NCI-H82 (cell line): ENCODE measurements around the gene MT1E.
"Not testable (repeated sequence)": the region's sequence is repeated elsewhere in the genome, so short reads cannot be mapped to it uniquely, and the experiment has no call there.

ENCODE experiments used
- DNase-seq: peaks from one replicate; lab custom pipeline; 2025; lab: John Stamatoyannopoulos, UW

Gene MT1E

GRCh38 chr16:56647641-56648431 is 22.3 kb downstream of the MT1E start:
- DNase-seq, result no peak

DNA sequence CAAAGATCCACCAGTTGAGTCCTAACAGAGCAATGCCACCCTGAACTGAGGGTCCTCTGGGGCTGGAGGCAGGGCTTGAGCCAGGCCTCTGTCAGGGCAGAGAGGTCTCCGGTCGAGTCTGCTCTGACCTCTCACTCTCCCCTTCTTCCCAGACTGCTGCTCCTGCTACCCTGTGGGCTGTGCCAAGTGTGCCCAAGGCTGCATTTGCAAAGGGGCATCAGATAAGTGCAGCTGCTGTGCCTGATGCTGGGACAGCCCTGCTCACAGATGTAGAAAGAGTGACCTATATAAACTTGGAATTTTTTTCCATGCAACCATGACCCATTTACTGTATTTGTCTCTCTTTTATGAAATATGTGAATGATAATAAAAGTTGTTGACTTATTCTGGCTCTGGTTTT is 23.7 kb downstream of the MT1E start:
- DNase-seq, result no peak

DNA sequence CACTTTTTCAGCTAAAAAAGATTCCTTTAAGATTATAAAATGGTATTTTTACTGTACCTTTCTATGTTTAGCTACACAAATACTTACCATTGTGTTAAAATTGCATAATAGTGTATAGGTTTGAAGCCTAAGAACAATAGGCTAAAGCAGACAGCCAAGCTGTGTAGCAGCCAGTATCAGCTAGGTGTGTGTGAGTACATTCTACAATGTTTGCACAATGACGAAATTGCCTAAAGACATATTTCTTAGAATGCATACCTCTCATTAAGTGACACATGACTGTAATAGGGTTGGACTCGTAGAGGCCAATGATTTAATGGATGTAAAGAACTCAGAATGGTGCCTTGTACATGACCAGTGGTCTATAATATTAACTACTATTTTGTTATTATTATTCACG is 24.2 kb downstream of the MT1E start:
- DNase-seq, result no peak

DNA sequence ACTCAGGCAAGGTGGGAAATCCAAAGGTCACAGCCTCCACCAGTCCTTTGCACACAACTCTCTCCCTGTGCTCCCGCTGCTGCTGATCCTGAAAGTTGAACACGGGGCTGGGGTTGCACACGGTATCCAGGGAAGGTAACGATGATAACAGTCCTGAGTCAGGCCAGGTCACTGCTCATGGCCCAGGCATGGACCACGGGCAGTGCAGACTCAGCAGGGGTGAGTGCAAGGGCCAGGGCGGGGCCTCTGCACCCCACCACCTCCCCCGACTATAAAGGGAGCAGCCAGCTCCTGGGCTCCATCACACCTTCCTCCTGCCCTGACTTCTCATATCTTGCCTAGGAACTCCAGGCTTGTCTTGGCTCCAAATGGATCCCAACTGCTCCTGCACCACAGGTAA is 26.0 kb downstream of the MT1E start, which contains the start of gene MT1B:
Gene MT1B, plus strand, starts transcription at position 301 of the 400 bp plus-strand sequence. Its CDS starts 68 bp downstream, at position 369.
- DNase-seq, result no peak

- no peak for DNase-seq
These were observed 27.0 kb downstream of the MT1E start for GRCh38 chr16:56652600-56652999.

DNA sequence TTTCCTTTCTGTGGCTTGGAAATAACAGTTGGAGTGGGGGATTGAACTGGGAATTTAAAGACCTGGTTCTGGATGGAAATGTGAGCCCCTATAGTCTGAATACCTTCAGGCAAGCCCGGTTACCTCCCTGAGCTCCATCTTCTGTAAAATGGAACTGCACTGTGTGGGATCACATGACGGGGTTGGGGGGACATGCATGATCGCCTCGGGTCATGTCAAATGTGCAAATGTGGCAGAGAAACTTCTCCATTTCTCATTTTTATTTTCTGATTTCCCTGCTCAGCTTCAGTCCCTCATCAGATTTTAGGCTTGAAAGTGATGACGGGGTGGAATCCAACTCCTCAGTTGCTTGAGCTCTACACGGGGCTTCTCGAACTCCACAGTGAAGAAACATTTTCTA is 27.6 kb downstream of the MT1E start:
- DNase-seq, result no peak

DNA sequence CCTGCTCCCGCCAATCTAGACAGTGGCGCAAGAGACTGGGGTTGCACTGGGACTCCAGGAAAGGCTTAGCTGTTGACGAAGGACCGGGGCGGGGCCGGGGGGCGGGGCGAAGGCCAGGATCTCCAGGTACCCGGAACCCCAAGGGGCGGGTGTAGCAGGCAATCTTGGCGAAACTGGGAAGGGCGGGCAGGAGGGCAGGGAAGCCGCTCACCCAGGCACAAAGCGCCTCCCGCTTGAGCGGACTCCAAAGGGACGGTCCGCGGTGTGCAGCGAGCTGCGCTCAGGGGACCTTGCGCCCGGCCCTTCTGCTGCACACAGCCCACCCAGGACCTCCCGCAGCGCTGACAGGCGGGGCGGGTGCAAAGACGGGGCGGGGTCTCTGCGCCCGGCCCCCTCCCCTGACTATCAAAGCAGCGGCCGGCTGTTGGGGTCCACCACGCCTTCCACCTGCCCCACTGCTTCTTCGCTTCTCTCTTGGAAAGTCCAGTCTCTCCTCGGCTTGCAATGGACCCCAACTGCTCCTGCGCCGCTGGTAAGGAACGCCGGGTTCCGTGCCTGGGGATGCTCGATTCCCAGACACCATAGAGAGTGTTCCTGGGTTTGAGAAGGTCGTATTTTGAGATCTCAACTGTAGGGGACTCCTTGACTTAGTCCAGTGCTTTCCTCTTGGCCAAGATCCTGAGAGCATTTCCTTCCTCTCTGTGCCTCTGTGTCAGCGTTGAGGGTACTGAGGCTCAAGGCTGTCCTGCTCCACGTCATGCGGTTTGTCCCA is 32.2 kb downstream of the MT1E start, which contains the start of gene MT1F:
Gene MT1F, plus strand, starts transcription at position 405 of the 772 bp plus-strand sequence. Its CDS starts 100 bp downstream, at position 505.
- peak; percentile 71 for DNase-seq

GRCh38 chr16:56658327-56658875 is 32.8 kb downstream of the MT1E start:
- DNase-seq, result no peak

GRCh38 chr16:56662357-56663354 is 37.1 kb downstream of the MT1E start:
- no peak for DNase-seq

- no peak for DNase-seq
These were observed 38.9 kb downstream of the MT1E start for GRCh38 chr16:56664506-56664905.

DNA sequence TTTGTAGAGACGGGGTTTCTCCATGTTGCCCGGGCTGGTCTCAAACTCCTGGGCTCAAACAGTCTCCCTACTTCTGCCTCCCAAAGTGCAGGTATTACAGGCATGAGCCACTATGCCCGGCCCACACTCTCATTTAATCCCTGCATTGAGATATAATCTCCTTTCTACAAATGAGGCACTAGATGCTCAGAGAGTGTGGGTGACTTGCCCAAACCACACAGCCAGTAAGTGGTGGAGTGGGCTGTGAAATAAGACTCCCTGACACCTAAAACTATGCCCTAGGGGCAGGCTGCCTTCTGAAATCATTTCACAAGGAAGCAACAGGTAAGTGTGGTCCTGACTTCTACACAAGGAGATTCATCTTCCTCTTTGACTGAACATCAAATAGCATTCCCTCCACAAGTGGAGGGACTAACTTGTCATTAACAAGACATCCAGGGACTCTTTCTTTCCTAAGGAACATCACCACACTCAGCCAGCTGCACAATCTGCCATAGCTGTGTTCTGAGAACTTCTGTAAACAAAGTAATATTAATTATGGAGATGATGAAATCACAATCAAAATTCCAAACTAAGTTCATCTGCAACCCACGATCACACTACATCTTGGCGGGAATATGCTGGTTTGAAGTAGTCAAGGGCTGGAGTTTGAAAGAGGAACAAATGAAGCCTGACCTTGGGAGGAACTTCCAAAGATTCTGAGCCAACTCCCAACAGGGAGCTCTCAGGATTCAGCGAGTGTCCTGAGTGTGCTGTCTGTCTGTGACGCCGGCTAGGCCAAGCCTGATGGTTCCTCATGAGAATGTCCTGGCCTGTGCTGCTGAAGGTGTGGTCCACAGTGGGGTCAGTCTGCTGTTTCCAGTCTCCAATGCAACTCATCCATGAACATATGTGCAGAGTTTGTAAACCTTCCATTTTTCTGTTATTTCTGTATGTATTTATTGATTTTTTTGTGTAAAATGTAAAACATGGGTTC is 40.0 kb downstream of the MT1E start:
- DNase-seq, result not testable (repeated sequence)

DNA sequence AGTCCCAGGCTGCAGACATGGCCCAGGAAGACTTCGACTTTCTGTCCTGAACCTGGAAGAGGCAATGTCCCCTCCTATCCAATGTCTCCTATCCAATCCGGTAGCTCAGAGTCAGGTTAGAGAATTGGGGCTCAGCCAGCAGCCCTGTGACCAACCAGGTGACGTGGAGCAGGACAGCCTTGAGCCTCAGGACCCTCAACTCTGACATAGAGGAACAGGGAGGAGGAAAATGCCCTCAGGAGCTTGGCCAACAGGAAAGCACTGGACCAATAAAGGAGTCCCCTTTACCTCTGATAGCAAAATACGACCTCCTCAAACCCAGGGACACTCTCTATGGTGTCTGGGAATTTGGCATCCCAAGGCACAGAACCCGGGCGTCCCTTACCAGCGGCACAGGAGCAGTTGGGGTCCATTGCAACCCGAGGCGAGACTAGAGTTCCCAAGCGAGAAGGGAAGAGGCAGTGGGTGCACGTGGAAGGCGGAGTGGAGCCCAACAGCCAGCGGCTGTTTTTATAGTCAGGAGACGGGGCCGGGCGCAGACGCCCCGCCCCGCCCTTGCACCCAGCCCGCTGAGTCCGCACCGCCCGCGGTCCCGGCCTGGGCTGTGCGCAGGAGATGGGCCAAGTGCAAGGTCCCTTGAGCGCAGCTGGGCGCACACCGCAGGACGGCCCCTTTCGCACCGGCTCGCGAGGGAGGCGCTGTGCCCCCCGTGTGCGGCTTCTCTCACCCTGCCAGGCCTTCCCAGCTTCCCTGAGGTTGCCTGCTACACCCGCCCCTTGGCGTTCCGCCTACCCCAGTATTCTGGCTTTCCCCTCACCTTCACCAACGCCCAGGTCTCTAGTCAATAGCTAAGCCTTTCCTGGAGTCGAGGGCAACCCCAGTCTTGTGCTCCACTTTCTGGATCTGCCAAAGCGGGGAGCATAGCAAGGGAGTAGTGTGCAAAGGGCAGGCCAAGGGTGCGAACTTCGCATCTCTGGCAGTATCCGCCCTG is 42.3 kb downstream of the MT1E start, which contains the start of gene MT1G:
Gene MT1G, minus strand, starts transcription at position 485 of the 991 bp plus-strand sequence. Its CDS starts 72 bp downstream, at position 413.
- DNase-seq, result peak; percentile 23

GRCh38 chr16:56669005-56669839 is 43.6 kb downstream of the MT1E start, which contains the start of gene MT1H:
MT1H (plus strand) TSS chr16:56669814; CDS start chr16:56669885, 71 bp downstream.
- DNase-seq, result no peak

DNA sequence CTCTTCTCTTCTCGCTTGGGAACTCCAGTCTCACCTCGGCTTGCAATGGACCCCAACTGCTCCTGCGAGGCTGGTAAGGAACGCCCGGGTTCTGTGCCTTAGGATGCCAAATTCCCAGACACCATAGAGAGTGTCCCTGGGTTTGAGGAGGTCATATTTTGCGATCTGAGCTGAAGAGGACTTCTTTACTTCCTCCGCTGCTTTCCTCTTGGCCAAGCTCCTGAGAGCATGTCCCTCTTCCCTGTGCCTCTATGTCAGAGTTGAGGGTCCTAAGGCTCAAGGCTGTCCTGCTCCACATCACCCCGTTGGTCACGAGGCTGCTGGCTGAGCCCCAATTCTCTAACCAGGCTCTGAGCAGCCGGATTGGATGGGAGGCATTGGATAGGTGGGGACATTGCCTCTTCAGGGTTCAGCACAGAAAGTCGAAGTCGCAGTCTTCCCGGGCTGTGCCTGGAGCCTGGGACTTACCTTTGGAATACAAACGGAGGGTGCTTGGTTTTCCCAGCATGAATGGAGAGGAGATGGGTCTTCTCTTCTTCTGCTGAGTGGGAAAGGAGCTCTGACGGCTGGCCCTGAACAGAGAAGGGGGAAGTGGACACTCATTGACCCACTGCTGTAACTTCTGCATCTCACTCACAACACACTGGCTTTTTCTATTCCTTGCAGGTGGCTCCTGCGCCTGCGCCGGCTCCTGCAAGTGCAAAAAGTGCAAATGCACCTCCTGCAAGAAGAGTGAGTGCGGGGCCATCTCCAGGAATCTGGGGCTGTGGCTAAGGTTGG is 44.4 kb downstream of the MT1E start:
- no peak for DNase-seq

DNA sequence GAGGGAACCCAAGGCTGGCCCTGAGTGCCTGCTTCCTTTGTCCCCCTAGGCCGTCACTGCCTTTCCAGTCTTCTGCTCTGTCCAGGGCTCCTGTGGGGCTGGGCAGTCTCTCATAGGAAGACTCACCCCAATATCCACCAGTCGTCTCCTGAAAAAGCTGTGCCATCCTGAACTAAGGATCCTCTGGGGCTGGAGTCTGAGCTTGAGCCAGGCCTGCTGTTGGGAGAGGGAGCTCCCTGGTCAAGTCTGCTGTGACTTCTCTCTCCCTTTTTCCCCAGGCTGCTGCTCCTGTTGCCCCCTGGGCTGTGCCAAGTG is 45.0 kb downstream of the MT1E start:
- no peak for DNase-seq

DNA sequence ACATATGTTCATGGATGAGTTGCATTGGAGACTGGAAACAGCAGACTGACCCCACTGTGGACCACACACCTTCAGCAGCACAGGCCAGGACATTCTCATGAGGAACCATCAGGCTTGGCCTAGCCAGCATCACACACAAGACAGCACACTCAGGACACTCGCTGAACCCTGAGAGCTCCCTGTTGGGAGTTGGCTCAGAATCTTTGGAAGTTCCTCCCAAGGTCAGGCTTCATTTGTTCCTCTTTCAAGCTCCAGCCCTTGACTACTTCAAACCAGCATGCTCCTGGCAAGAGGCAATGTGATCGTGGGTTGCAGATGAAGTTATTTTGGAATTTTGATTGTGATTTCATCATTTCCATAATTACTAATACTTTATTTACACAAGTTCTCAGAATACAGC is 46.1 kb downstream of the MT1E start:
- DNase-seq, result not testable (repeated sequence)

GRCh38 chr16:56672171-56672570 is 46.6 kb downstream of the MT1E start:
- not testable (repeated sequence) for DNase-seq
